ENCODE measurements around the gene TACC3.

TACC3 gene

DNA sequence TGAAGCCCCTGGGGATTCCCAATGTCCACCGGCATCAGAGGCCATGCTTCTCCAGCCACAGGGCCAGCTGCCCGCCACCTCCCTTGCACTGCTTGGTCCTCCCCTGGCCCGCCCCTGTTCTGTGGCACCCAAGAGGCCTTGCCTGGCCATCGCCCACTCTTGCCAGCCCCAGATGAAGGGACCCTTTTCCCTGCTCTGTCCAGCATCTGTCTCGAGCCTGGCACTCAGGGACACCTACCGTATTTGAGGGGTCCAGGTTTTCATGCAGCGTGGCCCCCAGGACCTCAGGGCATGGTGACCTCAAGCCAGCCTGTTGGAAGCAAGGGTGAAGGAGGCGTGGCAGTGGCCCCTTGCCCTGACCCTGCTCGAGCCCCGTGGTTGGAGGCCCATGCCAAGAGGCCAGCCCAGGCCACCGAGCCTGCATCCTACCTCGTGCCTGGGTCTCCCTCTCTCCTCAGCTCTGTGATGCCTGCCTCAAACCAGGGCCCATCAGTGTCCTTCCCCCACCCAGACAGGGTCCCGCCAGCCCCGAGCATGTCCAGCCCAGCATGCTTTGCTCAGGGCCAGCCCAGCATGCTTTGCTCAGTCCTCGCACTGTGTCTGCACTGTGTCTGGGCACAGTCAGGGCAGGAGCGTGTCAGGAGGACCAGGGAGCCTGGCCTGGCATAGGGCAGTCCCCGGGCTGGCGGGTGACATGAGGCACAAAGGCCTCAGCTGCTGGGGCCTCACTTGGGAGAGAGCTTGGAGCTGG, 57.5 kb downstream of the TACC3 start:
- no peak for FAIRE-seq

DNA sequence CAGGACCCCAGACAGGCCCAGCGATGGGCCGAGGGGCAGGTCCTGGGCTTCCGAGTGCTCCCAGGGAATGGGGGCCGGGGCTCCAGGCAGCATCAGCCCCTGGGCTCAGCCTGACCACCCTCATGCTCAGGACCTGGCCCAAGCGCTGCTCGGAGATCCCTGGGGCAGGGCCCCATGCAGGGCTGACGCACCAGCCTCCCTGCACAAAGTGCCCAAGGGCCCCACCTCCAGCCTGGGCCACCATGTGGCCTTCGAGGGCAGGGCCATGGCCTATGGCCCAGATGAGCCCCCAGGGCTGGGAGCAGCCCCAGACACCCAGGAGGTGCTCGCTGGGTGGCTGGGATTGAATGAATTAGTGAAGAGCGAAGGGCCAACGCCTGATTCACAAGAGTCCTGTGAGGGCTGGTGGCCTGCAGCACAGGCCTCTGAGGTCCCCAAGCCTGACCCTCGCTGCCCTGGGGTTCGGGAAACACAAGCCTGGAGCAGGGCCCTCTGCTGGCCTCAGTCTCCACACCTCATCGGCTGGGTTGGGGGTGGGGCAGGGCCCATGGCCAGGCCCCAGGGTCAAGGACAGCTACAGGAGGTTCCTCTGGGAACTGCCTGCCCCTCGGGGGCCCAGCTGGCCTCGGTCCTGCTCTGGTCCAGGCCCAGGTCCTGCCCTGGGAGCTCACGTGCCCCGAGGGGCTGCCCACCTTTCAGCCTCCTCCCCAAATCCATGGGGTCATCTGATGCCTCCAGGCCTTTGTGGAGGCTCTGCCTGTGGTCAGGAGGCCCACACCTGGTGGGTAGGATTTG, 58.5 kb downstream of the TACC3 start:
- FAIRE-seq: no peak

DNA sequence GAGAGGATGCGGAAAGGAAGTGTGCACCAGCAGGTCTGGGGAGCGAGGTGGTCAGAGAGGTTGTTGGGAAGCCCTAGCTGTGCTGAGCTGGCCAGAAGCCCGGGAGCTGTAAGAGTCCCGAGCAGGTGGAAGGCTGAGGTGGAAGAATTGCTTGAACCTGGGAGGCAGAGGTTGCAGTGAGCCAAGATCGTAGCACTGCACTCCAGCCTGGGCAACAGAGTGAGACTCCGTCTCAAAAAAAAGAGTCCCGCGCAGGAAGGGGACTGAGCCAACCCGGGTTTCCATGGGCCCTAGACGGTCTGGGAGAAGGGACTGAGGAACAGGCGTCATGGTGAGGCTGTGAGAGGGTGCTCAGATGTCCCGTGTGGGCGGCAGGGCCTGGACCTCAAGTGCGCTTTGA, 59.1 kb downstream of the TACC3 start:
- FAIRE-seq: no peak

DNA sequence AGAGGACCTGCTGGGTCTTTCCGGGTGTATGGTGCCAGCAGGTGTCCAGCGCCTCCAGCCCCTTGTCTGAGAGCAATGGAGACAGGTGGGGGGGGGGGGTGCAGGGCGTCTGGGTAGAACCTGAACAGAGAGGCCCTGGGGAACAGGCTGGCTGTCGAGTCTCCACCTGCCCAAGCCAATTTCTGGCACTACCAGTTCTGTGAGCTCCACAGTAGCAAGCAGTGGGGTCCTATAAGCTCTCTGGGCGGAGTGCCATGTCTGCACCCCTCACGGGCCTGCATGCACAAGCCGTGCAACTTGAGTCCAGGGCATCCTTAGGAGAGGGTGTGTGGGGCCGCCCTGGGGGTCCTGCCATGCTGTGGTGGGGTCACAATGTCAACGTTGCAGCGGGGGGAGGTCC, 61.7 kb downstream of the TACC3 start:
- no peak for FAIRE-seq

DNA sequence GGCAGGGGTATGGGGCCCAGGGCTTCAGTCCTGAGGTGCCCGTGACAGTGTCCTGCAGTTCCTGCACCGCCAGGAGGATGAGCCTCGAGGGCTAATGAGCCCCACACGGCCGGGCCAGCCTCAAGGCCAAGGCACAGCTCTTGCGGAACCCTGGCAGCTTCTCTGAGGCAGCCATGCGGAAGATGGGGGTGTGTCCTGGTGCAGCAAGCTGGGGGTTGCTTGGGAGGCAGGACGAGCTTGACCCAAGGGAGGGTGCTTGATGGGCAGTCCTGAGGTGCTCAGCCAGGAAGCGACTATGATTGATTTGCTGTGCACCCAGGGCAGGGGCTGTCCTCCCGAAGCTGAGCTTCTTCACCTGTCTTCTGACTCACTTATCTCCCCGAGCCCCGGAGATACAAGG, 62.6 kb downstream of the TACC3 start:
- no peak for FAIRE-seq

DNA sequence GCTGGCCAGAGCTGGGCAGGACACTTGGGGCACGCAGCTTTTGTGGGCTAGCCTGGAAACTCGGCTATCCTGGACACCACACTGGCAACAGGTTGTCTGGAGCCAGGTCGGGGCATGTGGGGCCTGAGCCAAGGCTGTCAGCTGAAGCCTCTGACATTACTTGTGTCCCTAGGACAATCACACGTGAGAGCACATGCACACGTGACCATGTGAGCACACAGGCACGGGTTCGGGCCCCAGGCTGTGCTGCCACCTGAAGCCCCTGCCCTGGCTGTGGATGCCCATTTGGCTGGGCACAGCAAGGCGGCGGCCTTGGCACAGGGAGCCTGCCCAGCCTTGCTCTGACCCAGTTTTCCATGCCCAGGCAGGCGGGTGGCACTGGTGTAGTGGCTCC, 63.1 kb downstream of the TACC3 start:
- no peak for FAIRE-seq

DNA sequence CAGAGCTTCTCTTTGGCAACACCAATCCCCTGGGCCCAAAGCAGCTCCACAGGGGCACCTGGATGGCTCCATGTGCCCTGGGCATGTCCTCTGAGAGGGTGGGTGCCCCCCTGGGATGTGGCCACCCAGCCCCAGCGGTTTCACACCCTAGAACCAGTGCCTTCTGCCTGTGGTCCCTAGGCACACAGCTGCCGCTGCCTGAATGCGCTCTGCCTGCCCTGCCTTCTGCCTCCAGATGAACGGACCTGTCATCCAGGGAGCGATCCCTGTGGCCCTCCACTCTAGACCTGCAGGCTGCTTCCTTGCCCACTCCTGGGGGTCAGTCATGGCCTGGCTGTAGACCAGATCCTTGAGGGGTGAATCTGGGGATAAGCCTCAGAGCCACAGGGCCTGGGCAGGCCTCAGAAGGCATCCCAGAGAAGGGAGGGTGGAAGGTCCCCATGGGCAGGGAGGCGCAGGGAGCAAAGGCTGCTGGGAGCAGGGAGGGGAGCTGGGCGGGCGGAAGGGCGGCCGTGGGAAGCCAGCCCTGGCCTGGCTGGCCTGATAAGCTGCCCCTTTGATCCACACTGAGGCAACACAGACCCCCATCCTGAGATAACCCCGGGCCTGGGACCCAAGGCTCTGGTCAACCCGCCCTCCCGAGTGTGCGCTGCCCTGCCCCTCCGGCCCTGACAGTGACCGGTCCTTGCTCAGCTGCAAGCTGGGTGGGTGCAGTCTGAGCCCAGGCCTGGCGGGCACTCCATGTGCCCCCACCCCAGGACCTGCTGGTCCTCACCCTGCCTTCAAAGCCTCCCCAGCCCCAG, 63.7 kb downstream of the TACC3 start:
- no peak for FAIRE-seq

DNA sequence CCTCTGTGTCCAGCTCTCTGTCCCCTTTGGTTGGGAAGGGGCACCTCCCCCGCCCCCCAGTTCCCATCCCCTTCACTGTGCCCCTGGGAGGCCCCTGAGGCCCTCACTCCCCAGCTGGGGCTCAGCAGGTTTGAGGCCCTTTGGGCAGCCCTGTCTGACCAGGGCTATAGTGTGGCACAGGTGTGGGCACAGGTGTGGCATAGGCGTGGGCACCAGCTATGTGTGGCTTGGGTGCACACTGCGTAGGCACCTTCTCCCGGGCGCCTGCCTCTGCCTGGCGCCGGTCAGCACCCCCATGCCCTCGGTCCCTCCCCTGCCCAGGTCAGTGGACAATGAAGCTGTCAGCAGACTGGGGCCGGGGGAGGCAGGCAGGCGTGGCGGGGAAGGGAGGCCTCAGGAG, 64.3 kb downstream of the TACC3 start:
- FAIRE-seq: no peak

DNA sequence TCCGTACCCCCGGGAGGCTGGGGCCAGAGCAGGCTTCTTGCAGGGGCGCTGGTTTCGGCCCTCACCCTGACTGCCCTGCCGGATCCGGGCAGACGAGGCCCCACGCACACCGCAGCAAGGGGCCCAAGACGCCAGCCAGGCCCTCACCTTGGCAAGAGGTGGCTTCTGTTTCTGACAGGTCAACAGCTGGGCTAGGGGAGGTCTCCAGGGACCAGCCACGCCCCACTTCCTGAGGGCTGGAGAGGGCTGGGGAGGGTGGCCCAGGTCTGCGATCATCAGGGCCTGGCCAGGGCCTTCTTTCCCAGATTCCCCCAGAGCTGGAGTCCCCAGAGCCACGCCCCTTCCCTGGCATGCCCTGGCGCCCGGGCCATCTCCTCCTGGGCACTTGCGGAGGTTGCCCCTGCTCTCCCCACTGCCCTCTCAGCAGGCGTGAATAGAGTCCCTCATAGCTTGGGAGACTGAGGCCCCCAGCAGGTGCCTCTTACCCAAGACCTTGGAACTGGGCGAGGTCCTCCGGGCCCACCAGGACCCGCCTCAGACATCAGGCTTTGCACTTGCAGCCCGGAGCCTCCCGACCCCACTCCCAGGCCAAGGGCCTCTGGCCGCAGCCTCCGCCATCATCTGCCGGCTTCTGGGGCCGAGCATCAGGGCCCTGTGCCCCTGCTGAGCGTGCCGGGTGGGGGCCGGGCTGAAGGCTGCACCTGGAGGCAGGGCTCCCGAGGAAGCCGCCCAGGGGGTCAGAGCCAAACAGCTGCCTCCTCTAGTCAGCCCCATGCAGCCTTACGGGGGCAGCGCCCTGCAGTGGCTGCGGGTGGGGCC, 65.4 kb downstream of the TACC3 start:
- no peak for FAIRE-seq

DNA sequence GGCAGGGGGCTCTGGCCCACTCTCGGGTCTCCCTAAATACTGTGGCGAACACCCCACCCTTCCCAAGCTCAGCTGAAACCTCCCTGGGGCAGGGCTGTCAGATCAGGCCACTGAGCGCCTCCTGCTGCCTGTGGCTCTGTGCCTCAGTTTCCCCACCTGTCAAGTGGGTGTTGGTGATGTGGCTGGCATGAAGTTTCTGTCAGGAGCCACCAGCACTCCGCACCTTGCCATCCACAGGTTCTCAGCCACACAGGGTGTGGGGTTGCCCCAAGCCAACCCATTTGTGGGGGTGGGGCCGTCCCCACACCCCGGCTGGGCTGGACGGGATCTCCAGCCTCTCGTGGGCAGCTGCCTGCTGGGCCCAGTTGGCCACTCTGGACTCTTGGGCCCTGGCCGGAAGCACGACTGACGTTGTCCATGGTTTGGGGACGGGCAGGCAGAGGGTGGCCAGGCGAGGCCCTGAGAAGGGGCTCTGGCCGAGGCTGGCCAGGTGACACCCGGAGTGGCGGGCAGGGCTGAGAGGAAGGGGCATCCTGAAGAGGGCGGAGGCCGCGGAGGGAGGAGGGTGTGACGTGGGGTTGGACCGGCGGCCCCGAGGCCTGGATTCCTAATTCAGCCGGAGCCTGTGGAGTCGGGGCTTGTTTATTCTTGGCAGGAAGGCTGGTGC, 66.2 kb downstream of the TACC3 start:
- FAIRE-seq: no peak

DNA sequence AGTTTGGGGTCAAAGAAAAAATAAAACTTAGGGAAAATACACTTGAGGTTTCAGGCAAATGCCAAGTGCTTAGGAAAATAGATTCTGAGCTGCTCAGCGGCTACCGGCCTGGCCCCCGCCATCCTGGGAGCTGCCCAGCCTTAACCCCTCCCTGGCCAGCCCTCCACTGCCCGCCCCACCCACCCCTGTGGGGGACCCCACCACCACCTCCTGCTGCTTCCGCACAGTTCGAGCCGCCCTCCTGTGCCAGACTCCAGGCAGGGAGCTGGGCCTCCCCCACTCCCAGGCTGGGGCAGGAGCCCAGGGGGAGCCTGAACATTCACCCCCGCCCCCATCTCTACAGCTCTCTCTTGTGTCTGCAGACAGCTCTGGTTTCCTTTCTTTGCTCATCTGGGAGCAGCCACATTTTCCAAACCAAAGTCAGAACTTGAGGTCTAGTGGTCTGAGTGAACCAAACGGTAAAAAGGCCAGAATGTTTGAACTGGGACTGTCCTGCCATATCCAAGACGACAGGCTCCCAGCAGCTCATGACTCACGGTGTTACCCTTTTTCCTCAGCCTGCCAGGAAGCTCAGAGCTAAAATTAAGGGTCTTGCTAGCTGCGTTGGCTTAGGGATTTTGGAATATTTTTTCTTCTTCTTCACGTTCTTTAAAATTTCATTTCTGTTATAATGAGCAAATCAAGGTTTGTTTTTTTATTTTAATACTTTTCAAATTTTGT, 67.1 kb downstream of the TACC3 start:
- no peak for FAIRE-seq

DNA sequence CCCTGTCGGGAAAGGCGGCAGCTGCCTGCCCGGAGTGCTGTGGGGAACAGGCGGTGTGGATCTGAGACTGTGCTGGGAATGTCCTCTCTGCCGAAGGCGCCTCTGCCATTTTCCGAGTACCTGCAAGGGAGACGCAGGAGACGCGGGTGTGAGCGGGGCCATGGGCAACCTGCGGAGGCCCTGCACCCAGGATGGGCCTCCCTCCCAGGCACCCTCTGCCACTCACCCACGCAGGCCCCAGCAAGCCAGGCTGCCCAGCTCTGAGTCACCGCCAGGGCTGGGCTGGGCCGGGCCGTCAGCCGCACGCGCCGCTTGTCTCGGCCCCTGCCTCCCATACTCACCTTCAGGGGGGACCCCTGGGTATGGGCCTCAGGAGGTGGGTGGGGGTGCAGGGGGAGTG, 68.2 kb downstream of the TACC3 start:
- FAIRE-seq: no peak

DNA sequence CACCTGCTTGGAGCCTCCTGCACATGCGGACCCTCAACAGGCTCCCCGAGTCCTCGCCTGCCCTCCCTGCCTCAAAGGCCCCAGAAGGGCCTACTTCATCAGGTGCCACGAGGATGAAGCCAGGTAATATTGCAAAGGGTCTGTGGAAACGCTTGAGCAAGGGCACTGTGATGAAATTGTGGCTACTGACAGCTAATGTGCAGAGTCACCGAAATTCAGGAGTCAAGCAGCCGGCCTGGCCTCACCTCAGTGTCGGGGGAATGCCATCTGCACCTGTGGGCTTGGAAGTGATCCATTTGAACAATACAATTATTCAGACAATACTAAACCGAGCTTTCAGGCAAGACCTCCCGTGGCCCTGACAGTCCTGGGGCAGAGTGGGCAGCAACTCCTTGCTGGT, 68.7 kb downstream of the TACC3 start:
- FAIRE-seq: no peak

DNA sequence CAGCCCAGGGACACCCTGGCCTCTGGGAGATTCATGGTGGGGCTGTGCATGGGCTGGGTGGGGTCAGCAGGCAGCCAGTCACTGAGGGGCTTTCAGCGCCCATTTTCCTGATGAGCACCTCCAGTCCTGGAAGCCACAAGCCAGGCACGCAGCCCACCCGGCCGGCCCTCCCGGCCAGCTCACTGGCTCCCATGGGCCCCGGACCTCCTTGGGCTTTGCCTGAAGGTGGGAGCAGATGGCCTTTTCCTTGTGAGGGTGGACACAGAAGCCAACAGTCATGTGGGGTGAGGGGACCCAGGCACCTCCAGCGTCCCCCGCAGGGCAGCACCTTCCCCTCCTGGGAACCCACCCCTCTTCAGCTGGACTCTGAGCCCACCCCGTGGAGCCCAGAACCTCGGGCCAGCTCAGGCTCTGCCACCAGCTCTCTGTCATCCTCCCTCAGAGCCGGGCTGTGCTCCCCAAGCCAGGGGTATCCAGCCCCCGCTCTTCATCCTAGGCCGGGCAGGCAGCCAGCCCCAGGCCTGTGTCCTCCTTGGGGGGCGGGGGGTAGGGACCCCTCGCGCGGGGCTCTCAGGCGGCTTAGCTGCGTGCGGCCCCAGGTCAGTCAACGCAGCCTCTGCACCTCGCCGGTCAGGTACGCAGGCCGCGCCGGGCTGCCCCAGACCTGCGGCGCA, 71.0 kb downstream of the TACC3 start:
- FAIRE-seq: no peak

DNA sequence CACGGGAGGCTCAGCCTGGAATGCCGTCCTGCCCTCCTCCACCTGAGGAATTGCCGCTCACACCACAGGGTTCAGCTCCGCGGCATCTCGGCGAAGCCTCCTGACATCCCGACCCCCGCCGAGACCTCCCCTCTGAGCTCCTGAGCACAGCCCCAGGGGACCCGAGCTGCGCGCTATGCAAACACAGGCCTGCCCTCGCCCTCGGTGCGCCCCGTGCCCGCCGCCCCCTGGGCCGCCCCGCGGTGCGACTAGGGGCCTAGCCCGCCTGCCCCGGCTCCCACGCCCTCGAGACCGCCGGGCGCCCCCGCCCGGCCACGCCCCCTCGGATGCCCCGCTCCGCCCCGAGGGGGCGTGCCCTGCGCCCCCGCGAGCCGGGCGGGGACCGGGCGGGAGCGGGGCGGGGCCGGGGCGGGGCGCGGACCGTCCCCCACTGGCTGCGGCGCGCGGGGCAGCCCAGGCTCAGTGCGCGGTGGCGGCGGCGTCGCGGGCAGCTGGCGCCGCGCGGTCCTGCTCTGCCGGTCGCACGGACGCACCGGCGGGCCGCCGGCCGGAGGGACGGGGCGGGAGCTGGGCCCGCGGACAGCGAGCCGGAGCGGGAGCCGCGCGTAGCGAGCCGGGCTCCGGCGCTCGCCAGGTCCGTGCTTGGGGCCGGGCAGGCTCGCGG, 71.6 kb downstream of the TACC3 start, which contains the start of gene FGFR3:
Gene FGFR3 (plus strand): TSS at position 462 of the 664 bp plus-strand sequence. CDS start 642 bp downstream, outside the sequence.
- FAIRE-seq: no peak

DNA sequence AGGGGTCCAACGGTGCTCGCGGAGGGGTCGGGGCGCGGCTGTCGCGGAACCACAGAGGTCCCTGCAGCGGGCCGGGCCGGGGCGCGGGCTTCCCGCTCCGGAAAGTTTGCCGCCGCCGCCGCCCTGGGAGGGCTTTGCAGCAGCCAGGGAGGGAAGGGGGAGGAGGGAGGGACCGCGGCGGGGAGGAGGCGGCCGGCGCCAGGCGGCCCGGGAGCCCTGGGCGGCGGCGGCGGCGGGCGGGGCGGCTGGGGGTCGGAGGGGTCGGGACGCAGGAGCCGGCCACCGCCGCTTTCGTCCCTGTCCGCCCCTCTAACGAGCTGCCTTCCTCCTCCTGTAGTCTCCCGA, 72.1 kb downstream of the TACC3 start:
- no peak for FAIRE-seq

DNA sequence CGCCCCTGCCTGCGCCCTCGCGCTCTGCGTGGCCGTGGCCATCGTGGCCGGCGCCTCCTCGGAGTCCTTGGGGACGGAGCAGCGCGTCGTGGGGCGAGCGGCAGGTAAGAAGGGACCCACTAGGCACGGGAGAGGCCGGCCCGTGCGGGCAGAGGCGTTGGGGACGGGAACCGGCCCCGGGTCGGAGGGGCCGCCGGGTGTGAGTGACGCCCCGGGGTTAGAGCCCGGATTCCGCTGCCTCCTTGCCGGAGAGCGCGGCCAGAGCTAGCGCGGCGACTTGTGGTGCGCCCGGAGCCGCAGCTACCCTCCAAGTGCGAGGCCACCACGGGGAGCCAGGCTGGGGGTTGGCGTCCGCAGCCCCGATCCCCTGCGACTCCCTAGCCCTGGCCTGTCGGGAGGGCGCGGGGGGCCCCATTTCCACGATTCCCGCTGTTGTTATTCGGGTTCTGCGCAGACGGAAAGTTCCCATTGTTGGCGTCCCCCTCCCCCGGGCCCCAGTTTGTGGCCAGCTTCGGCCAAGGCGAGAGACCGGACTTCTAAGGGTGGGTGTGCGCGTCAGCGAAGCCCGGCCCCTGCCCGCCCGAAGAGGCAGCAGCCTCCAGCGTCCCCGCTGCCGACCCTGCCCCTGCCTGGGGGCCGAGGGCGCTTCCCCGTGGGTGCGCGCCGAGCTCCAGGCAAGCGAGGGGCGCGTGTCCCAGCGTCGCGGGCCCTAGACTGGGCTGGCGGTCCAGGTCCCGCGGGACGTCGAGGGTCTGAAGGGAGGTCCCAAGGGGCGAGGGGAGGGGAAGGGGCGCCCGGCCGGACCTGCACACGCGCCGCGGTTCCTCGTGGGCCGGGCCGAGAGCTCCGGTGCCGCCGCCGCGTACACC, 72.9 kb downstream of the TACC3 start:
- no peak for FAIRE-seq
